Testis (tissue), 2 donors: Measurements from ENCODE around the gene LYZ.

Source experiments
- POLR2A ChIP-seq: fragments of 450-650 bp; IDR thresholded peaks from one replicate; pipeline ENCODE4 v1.6.1; 2017; ENCODE audit warnings: antibody characterized with exemption, mild to moderate bottlenecking, moderate library complexity
- TF ChIP-seq, protein P1 (sequence below), 3 experiments: fragments of 450-650 bp in 2 of 3; fragments of 200-600 bp in 1 of 3; sonication (generic) in 1 of 3; IDR thresholded peaks; one replicate each; pipeline ENCODE4 v1.5.1; 2016 to 2019; ENCODE audit warnings: antibody characterized with exemption in 3 of 3, mild to moderate bottlenecking in 2 of 3, moderate library complexity in 1 of 3

DNA sequence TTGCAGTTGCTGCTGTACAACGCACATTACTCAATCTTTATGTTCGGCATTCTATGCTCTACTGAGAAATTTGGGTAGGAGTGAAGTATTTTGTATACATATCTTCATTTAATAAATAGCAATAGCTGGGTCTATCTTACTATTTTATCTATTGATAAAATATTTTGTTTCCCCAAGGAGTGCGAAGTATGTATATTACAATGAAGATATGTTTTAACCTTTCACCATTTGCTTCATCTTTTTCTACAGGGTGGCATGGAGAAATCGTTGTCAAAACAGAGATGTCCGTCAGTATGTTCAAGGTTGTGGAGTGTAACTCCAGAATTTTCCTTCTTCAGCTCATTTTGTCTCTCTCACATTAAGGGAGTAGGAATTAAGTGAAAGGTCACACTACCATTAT is 4.7 kb downstream of the LYZ start:
- TF ChIP-seq, protein P1, sequence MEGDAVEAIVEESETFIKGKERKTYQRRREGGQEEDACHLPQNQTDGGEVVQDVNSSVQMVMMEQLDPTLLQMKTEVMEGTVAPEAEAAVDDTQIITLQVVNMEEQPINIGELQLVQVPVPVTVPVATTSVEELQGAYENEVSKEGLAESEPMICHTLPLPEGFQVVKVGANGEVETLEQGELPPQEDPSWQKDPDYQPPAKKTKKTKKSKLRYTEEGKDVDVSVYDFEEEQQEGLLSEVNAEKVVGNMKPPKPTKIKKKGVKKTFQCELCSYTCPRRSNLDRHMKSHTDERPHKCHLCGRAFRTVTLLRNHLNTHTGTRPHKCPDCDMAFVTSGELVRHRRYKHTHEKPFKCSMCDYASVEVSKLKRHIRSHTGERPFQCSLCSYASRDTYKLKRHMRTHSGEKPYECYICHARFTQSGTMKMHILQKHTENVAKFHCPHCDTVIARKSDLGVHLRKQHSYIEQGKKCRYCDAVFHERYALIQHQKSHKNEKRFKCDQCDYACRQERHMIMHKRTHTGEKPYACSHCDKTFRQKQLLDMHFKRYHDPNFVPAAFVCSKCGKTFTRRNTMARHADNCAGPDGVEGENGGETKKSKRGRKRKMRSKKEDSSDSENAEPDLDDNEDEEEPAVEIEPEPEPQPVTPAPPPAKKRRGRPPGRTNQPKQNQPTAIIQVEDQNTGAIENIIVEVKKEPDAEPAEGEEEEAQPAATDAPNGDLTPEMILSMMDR (IDR thresholded peaks at IDR 0.05) = no peak
- TF ChIP-seq POLR2A = no peak
